Muscle of leg (tissue), 16 donors: ENCODE measurements around the gene ZBTB47. TPM values are rescaled to one million over a fixed set of nuclear protein-coding genes. Genes with fewer than 3 reads are reported as not detected.
A peak's percentile ranks its signal among the peaks of the same experiment; 100 is the strongest.

Source experiments
- DNase-seq: peaks from one replicate; pipeline ENCODE4 v3.0.0; 2013
- H3K27ac ChIP-seq: one replicate; pipeline ENCODE4 v1.5.1; 2013; ENCODE audit warnings: mild to moderate bottlenecking, low read length, control low read depth
- H3K27me3 ChIP-seq: one replicate; pipeline ENCODE4 v1.6.1; 2013; ENCODE audit warnings: low read length; ENCODE audit not compliant: control insufficient read depth, insufficient read depth
- H3K36me3 ChIP-seq: one replicate; pipeline ENCODE4 v1.6.1; 2013; ENCODE audit warnings: low read length; ENCODE audit not compliant: control insufficient read depth, insufficient read depth
- H3K4me1 ChIP-seq: one replicate; pipeline ENCODE4 v1.6.1; 2013; ENCODE audit warnings: low read length; ENCODE audit not compliant: control insufficient read depth, insufficient read depth
- H3K4me3 ChIP-seq: one replicate; pipeline ENCODE4 v1.5.1; 2013; ENCODE audit warnings: low read length, control low read depth
- H3K9me3 ChIP-seq: replicated peaks from 2 replicates; pipeline ENCODE4 v1.6.1; 2013; ENCODE audit warnings: low read depth, low read length; ENCODE audit not compliant: control insufficient read depth
- WGBS: methylation state at CpG from one replicate; pipeline ENCODE4 v1.1.5; 2013; ENCODE audit warnings: missing lambda C conversion rate; ENCODE audit not compliant: insufficient coverage; 5-methylcytosine and 5-hydroxymethylcytosine counted together
- long read RNA-seq, 11 donors: transcript quantifications; one replicate each; lab custom pipeline, GENCODE V29; 2026
- polyA plus RNA-seq, 8 donors: library from polyadenylated mRNA; unstranded; fragments of 120-200 nt; gene quantifications; one replicate each; pipeline versions ENCODE4 v1.2.1 to v1.2.3, GENCODE V29; 2013; ENCODE audit warnings: inconsistent platforms in 1 of 8, low replicate concordance in 1 of 8; ENCODE audit not compliant: insufficient read length in 8 of 8, insufficient read depth in 1 of 8
- total RNA-seq: library from RNA; stranded (reverse); fragments of 120-200 nt; gene quantifications from one replicate; pipeline ENCODE4 v1.2.4, GENCODE V29; 2013

The ZBTB47 gene
- 25.9 TPM for total RNA-seq
- 10 to 100 TPM; 28.3 to 36.6 (median 31.9) TPM for polyA plus RNA-seq
- long read RNA-seq, donor 1 = 0 reads
- long read RNA-seq, donor 2 = 0 reads
- long read RNA-seq, donor 3, partial matches to known transcripts = 6 of 6 reads
- long read RNA-seq, donor 3, other reads (novel, unspliced or antisense) = 0 of 6 reads
- long read RNA-seq, donor 4, partial matches to known transcripts = 0 of 12 reads
- long read RNA-seq, donor 4, other reads (novel, unspliced or antisense) = 12 of 12 reads
- long read RNA-seq, donor 5, partial matches to known transcripts = 12 of 27 reads
- long read RNA-seq, donor 5, other reads (novel, unspliced or antisense) = 15 of 27 reads
- long read RNA-seq, donor 6, partial matches to known transcripts = 6 of 23 reads
- long read RNA-seq, donor 6, other reads (novel, unspliced or antisense) = 17 of 23 reads
- long read RNA-seq, donor 7, partial matches to known transcripts = 0 of 17 reads
- long read RNA-seq, donor 7, other reads (novel, unspliced or antisense) = 17 of 17 reads
- long read RNA-seq, donor 8, partial matches to known transcripts = 0 of 7 reads
- long read RNA-seq, donor 8, other reads (novel, unspliced or antisense) = 7 of 7 reads
- long read RNA-seq, donor 9, partial matches to known transcripts = 0 of 8 reads
- long read RNA-seq, donor 9, other reads (novel, unspliced or antisense) = 8 of 8 reads
- long read RNA-seq, donor 10, partial matches to known transcripts = 7 of 14 reads
- long read RNA-seq, donor 10, other reads (novel, unspliced or antisense) = 7 of 14 reads
- long read RNA-seq, donor 11, partial matches to known transcripts = 17 of 17 reads
- long read RNA-seq, donor 11, other reads (novel, unspliced or antisense) = 0 of 17 reads

DNA sequence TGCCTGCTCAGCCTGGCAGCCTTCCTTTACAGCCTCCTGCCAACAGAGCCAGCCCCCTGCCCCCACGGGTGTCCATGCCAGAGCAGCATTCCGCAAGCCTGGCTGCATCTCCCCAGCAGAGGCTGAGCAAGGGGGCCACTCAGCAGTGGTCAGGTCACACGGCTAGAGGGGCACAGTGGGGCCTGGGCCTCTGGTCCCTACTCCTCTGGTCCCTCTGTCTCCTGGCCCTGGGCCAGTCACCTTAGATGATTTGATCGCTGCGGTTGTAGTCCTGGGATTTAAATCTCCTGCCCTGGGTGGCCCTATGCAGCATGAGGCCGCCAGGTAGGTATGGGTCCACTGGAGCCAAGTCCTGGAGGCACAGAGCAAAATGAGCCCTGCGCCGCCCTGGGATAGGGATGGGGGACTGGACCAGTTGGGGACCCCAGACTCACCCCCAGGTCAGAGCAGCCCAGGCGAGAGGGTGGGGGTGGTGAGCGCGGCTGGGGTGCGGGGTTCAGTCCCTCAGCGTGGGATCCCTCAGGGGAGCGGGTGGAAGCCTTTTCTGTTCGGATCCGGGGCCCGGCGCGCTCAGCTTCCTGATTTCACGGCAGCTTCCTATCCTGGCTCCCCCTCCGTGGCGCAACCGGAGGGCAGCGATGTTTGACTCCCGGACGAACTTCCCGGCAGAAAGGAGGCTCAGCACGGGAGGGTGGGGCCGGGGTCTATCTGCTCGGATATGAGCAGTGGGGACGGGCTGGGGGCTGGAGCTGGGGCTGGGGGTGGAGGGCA is at the start of gene ZBTB47:
Gene ZBTB47, plus strand, starts transcription at position 138 of the 771 bp plus-strand sequence. CDS start 4,659 bp downstream, outside the sequence.
- Histone ChIP-seq H3K9me3 (no peaks in the 10 kb centered on the region), H3K27me3 (no peaks in the 10 kb centered on the region), H3K4me3 (peak within 1 kb of the TSS; percentile 84), H3K4me1 (peaks cover 71% of the 10 kb centered on the region), H3K36me3 (peaks cover 23% of the 10 kb centered on the region), H3K27ac (peak within 1 kb of the TSS; percentile 89)
- WGBS = 4% methylated on average over 30 of the region's 31 CpGs
- DNase-seq = peak; percentile 50

DNA sequence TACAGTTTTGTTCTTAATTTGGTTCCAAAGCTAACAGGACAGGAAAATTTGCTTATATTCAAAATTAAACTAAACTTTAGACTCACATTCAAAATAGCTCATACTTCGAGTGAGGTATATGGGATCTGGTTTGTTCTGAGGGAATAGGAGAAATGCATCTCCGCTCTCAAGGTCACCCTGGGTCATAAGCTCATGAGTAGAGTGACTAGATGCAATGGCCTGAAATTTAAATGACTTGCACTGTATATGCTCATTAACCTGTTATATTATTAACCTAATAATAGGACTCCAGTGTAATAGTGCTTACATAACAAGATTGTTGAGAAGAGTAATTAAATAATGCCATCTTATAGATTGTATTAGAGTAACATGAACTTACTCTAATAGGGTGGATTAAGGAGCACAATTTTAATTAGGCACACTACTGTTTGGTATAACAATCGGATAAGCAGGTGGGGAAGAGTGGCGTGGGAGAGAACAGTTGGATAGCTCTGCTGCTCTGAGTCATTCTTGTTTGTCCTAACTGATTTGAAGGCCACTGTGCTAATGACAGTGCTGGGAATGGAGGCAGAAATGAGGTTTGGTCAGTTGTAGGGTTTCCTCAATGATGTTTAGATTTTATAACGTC is 47.8 kb upstream of the ZBTB47 start:
- H3K9me3 ChIP-seq = peaks cover 2% of the 10 kb centered on the region
- no peaks in the 10 kb centered on the region for H3K27me3 ChIP-seq
- 37% methylated on average over 2 of the region's 5 CpGs for WGBS
- peaks cover 9% of the 10 kb centered on the region for H3K4me1 ChIP-seq
- H3K27ac ChIP-seq = no peak overlapping the region
- no peak overlapping the region for H3K4me3 ChIP-seq
- peaks cover 2% of the 10 kb centered on the region for H3K36me3 ChIP-seq
- DNase-seq = no peak

DNA sequence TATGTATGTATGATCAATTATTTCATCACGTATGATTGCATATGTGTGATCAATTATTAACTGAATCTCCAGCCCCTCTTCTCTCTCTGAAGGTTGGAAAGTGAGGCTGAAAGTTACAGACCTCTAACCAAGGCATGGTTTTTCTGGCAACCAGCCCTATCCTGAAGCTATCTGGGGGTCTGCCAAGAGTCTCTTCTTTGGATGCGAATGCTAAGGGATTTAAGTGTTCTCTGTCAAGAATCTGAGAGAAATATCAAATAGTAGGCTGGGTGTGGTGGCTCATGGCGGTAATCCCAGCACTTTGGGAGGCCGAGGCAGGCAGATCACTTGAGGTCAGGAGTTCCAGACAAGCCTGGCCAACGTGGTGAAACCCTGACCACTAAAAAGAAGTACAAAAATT is 44.9 kb upstream of the ZBTB47 start:
- Histone ChIP-seq H3K27ac (no peak overlapping the region), H3K4me1 (peaks cover 5% of the 10 kb centered on the region), H3K4me3 (no peak overlapping the region), H3K9me3 (peaks cover 2% of the 10 kb centered on the region), H3K27me3 (no peaks in the 10 kb centered on the region), H3K36me3 (peaks cover 2% of the 10 kb centered on the region)
- DNase-seq = peak; percentile 59
- WGBS = 15% methylated on average over 4 of the region's 5 CpGs

DNA sequence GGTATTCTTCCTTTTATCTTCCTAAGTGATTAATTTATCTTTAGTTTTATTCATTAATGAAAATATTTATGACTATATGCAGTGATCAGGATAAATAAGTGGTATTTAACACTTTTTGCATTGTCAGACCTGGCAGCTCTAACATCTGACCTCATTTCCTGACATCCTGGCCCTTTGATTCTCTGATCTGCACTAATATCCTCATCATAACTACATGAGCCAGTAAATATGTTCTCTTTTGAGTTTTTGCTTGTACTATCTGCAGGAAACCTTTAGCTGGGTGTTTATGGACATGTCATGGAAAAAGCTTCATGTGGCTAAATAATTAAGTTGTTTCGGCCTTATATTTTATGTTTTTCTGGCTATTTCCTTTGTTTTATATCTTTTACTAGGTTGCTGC is 42.5 kb upstream of the ZBTB47 start:
- no peaks in the 10 kb centered on the region for H3K9me3 ChIP-seq
- no peaks in the 10 kb centered on the region for H3K27me3 ChIP-seq
- DNase-seq = no peak
- peaks cover 5% of the 10 kb centered on the region for H3K4me1 ChIP-seq
- WGBS = no CpG with 5 or more reads among the region's 1 CpG
- no peak overlapping the region for H3K4me3 ChIP-seq
- H3K27ac ChIP-seq = no peak overlapping the region
- peaks cover 2% of the 10 kb centered on the region for H3K36me3 ChIP-seq

DNA sequence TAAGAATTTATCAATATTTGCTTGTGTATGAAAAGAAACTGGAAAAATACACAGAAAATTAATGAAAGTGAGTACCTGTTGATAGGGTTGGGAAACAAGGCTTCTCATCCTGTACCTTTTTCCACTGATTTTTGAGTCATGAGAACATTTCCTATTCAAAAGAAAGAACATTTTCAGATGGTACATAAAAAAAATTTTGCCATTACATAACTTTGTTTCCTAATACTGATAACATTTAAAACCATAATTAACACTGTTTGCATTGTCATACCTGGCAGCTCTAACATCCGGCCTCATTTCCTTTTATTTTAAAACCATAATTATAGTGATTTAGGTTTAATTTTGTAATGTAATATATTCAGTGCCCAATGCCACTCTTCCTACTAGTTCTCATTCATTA is 41.3 kb upstream of the ZBTB47 start:
- peaks cover 5% of the 10 kb centered on the region for H3K36me3 ChIP-seq
- no peak for DNase-seq
- H3K9me3 ChIP-seq = no peaks in the 10 kb centered on the region
- peaks cover 5% of the 10 kb centered on the region for H3K4me1 ChIP-seq
- H3K4me3 ChIP-seq = no peak overlapping the region
- no CpG with 5 or more reads among the region's 1 CpG for WGBS
- H3K27ac ChIP-seq = no peak overlapping the region
- H3K27me3 ChIP-seq = no peaks in the 10 kb centered on the region

DNA sequence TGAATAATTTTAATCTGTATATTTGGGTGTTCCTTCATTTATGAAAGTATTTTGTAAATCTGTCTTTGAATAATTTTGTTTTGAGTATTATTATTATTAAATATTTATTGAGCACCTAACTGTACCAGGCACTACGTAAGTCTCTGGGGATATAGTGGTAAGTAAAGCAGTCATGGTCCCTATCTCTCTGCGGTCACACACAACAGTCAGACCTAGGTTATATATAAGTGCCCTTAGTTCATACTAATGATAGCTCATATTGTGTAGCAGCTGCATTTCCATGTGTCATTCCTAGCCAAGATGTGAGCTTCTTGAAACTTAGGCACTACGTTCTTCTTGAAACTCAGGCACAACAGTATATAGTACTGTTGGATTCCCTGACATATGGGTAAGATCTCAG is 40.6 kb upstream of the ZBTB47 start:
- no peak for DNase-seq

DNA sequence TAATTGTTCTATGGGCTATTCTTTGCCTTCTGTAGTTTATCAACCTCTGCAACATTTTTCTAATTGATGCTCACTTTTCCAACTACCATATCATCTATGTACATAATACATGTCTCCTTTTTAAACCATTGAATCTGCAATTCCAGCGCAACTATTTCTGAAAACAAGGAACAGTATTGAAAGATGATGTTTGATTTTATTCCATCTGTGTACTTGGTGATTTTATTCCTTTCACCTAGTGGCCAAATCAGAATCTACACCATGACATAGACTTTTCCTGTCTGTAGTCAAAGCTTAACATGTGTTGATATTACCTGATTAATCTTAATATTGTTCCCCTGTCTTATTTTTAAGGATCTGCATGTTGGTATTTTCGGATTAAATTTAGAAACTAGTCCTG is 40.0 kb upstream of the ZBTB47 start:
- whole genome bisulfite sequencing = no CpG with 5 or more reads among the region's 2 CpGs
- peaks cover 5% of the 10 kb centered on the region for H3K4me1 ChIP-seq
- no peaks in the 10 kb centered on the region for H3K27me3 ChIP-seq
- H3K9me3 ChIP-seq = no peaks in the 10 kb centered on the region
- H3K4me3 ChIP-seq = no peak overlapping the region
- no peak for DNase-seq
- peaks cover 5% of the 10 kb centered on the region for H3K36me3 ChIP-seq
- no peak overlapping the region for H3K27ac ChIP-seq

More for the DNA sequence above, 40.6 kb upstream of the ZBTB47 start:
- no CpG with 5 or more reads among the region's 3 CpGs for WGBS
- Histone ChIP-seq H3K27ac (no peak overlapping the region), H3K36me3 (peaks cover 5% of the 10 kb centered on the region), H3K4me3 (no peak overlapping the region), H3K9me3 (no peaks in the 10 kb centered on the region), H3K4me1 (peaks cover 5% of the 10 kb centered on the region), H3K27me3 (no peaks in the 10 kb centered on the region)

DNA sequence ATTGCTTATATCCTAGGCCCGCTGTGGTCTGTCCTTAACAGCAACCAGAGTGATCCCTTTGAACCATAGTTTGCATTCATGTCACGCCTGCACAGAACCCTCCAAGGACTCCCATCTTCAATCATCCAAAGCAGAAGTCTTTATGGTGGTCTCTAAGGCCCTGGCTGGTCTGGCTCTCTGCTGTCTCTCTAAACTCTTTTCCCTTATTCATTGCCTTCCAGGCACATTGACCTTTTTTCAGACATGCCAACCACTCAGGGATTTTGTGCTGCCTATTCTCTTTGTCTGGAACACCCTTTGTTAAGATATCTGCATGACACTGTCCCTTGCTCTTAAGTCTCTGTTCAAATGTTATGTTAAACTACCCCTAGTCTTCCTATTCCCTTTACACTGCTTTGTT is 21.9 kb upstream of the ZBTB47 start:
- Histone ChIP-seq H3K27ac (no peak overlapping the region), H3K4me3 (no peak overlapping the region), H3K9me3 (no peaks in the 10 kb centered on the region), H3K27me3 (no peaks in the 10 kb centered on the region), H3K36me3 (peaks cover 40% of the 10 kb centered on the region), H3K4me1 (no peaks in the 10 kb centered on the region)
- 48% methylated on average over 2 of the region's 2 CpGs for WGBS
- no peak for DNase-seq

DNA sequence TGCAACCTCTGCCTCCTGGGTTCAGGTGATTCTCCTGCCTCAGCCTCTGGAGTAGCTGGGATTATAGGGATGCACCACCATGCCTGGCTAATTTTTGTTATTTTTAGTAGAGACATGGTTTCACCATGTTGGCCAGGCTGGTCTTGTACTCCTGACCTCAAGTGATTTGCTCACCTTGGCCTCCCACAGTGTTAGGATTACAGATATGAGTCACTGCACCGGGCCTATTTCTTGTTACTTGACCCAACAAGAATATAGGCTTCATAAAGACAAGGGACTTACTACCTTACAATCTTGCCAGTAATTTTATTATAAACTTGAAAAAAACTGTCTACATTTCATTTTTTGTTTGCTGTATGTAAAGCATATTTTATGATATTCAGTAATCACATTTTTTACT is 21.4 kb upstream of the ZBTB47 start:
- H3K27ac ChIP-seq = no peak overlapping the region

More for the DNA sequence above, 21.4 kb upstream of the ZBTB47 start:
- Histone ChIP-seq H3K4me1 (no peaks in the 10 kb centered on the region), H3K27me3 (no peaks in the 10 kb centered on the region), H3K9me3 (no peaks in the 10 kb centered on the region), H3K4me3 (no peak overlapping the region), H3K36me3 (peaks cover 45% of the 10 kb centered on the region)
- no peak for DNase-seq
- WGBS = no CpG with 5 or more reads among the region's 1 CpG
